Mesothelial cell of epicardium (in vitro differentiated cells): Measurements from ENCODE around the gene XPO5. TPM values are rescaled to one million over a fixed set of nuclear protein-coding genes. Genes with fewer than 3 reads are reported as not detected.
"Not testable (repeated sequence)": the region's sequence is repeated elsewhere in the genome, so short reads cannot be mapped to it uniquely, and the experiment has no call there.

Experiments used
- DNase-seq, 2 experiments: peaks; one replicate each; pipeline ENCODE4 v3.0.0; 2021; ENCODE audit warnings: low spot score in 2 of 2; ENCODE audit not compliant: unreplicated experiment in 2 of 2
- H3K27ac Mint-ChIP-seq: 2 replicates; pipeline ENCODE4 v1.8.0; 2021; ENCODE audit warnings: mixed read lengths
- H3K27me3 Mint-ChIP-seq: 2 replicates; pipeline ENCODE4 v1.8.0; 2021; ENCODE audit warnings: low read depth, mixed read lengths
- H3K36me3 Mint-ChIP-seq: 2 replicates; pipeline ENCODE4 v1.8.0; 2021; ENCODE audit warnings: mixed read lengths
- H3K4me1 Mint-ChIP-seq: 2 replicates; pipeline ENCODE4 v1.8.0; 2021; ENCODE audit warnings: mixed read lengths
- H3K4me3 Mint-ChIP-seq: 2 replicates; pipeline ENCODE4 v1.8.0; 2021; ENCODE audit warnings: mild to moderate bottlenecking, moderate library complexity, mixed read lengths
- H3K9me3 Mint-ChIP-seq: 2 replicates; pipeline ENCODE4 v1.8.0; 2021; ENCODE audit warnings: mixed read lengths
- total RNA-seq: library from RNA; stranded (reverse); gene quantifications from 3 replicates; pipeline ENCODE4 v1.2.1, GENCODE V29; 2021
- TF ChIP-seq, protein P1 (sequence below): fragments of 200-600 bp; sonication (generic); IDR thresholded peaks from one replicate; pipeline ENCODE4 v1.5.0; 2021; ENCODE audit warnings: antibody characterized with exemption; ENCODE audit not compliant: unreplicated experiment

Gene XPO5
- total RNA-seq, 1 donor from 2014 or later = 58.1 TPM

- Mint-ChIP-seq H3K4me3 (no peak overlapping the region), H3K9me3 (no peaks in the 10 kb centered on the region), H3K4me1 (peaks cover 2% of the 10 kb centered on the region), H3K36me3 (peaks cover 21% of the 10 kb centered on the region), H3K27ac (no peak overlapping the region), H3K27me3 (peaks cover 5% of the 10 kb centered on the region)
- TF ChIP-seq, protein P1, sequence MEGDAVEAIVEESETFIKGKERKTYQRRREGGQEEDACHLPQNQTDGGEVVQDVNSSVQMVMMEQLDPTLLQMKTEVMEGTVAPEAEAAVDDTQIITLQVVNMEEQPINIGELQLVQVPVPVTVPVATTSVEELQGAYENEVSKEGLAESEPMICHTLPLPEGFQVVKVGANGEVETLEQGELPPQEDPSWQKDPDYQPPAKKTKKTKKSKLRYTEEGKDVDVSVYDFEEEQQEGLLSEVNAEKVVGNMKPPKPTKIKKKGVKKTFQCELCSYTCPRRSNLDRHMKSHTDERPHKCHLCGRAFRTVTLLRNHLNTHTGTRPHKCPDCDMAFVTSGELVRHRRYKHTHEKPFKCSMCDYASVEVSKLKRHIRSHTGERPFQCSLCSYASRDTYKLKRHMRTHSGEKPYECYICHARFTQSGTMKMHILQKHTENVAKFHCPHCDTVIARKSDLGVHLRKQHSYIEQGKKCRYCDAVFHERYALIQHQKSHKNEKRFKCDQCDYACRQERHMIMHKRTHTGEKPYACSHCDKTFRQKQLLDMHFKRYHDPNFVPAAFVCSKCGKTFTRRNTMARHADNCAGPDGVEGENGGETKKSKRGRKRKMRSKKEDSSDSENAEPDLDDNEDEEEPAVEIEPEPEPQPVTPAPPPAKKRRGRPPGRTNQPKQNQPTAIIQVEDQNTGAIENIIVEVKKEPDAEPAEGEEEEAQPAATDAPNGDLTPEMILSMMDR = no peak
- no peak for DNase-seq
These were observed 73.2 kb downstream of the XPO5 start for GRCh38 chr6:43502666-43503065.

GRCh38 chr6:43500921-43501320 lies 74.9 kb downstream of the XPO5 start:
- no peak for DNase-seq
- Mint-ChIP-seq H3K27ac (no peak overlapping the region), H3K36me3 (peaks cover 21% of the 10 kb centered on the region), H3K4me1 (peaks cover 15% of the 10 kb centered on the region), H3K27me3 (no peaks in the 10 kb centered on the region), H3K9me3 (no peaks in the 10 kb centered on the region), H3K4me3 (no peak overlapping the region)
- TF ChIP-seq, protein P1 = no peak

- TF ChIP-seq, protein P1 = no peak
These were observed 76.6 kb downstream of the XPO5 start for GRCh38 chr6:43499028-43499815.

GRCh38 chr6:43498291-43498690 lies 77.5 kb downstream of the XPO5 start:
- not testable (repeated sequence) for H3K4me3 Mint-ChIP-seq, H3K9me3 Mint-ChIP-seq, DNase-seq, H3K27me3 Mint-ChIP-seq, H3K27ac Mint-ChIP-seq
- H3K36me3 Mint-ChIP-seq = peaks cover 14% of the 10 kb centered on the region
- peaks cover 31% of the 10 kb centered on the region for H3K4me1 Mint-ChIP-seq

More at GRCh38 chr6:43499028-43499815, 76.6 kb downstream of the XPO5 start:
- DNase-seq = no peak
- Mint-ChIP-seq H3K4me1 (peaks cover 25% of the 10 kb centered on the region), H3K36me3 (peaks cover 18% of the 10 kb centered on the region), H3K27me3 (no peaks in the 10 kb centered on the region), H3K4me3 (no peak overlapping the region), H3K9me3 (no peaks in the 10 kb centered on the region), H3K27ac (no peak overlapping the region)

DNA sequence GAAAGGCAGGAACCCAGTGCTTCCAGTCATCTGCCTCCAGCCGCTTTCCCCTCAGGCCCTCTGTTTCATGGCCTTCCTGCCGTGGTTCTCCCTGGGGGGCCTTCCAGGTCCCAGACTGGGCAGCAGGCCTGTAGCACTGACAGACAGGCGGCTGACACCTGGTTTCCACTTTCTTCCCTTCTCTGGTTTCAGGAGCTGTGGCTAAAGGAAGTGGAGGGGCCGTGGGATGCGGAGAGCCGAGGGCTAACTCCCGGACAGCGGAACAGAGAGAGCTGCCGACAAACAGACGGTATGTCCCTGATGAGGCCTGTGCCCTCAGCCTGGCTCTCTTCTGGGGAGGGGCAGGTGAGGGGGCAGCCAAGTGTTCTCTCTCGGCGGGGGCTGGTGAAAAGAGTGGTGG lies 78.1 kb downstream of the XPO5 start:
- no peak overlapping the region for H3K4me3 Mint-ChIP-seq
- DNase-seq = no peak
- TF ChIP-seq, protein P1 = no peak
- no peaks in the 10 kb centered on the region for H3K27me3 Mint-ChIP-seq
- no peaks in the 10 kb centered on the region for H3K9me3 Mint-ChIP-seq
- peaks cover 12% of the 10 kb centered on the region for H3K36me3 Mint-ChIP-seq
- H3K27ac Mint-ChIP-seq = no peak overlapping the region
- H3K4me1 Mint-ChIP-seq = peaks cover 31% of the 10 kb centered on the region

- H3K27ac Mint-ChIP-seq = peak overlapping the region; percentile 88
- no peak overlapping the region for H3K4me3 Mint-ChIP-seq
- H3K36me3 Mint-ChIP-seq = peaks cover 9% of the 10 kb centered on the region
- peaks cover 31% of the 10 kb centered on the region for H3K4me1 Mint-ChIP-seq
- DNase-seq = no peak
- TF ChIP-seq, protein P1 = no peak
- H3K9me3 Mint-ChIP-seq = no peaks in the 10 kb centered on the region
- no peaks in the 10 kb centered on the region for H3K27me3 Mint-ChIP-seq
These were observed 78.8 kb downstream of the XPO5 start for GRCh38 chr6:43497129-43497396.
